Measurements from ENCODE around the gene SRC. TPM values are rescaled to one million over a fixed set of nuclear protein-coding genes. Genes with fewer than 3 reads are reported as not detected.

SRC gene
- total RNA-seq, 1 donor from 2014 or later, result 37.8 TPM

GRCh38 chr20:37425103-37425625 is 79.2 kb downstream of the SRC start:
- no peak for TF ChIP-seq CTCF (conservative IDR thresholded peaks at IDR 0.05; ENCODE audit: low read depth, low read length)
- H3K4me3 ChIP-seq (ENCODE audit: low read depth, low read length), result no peak overlapping the region
- no peak for DNase-seq (ENCODE audit: low read depth)

GRCh38 chr20:37426106-37426505 is 80.2 kb downstream of the SRC start:
- no peak for TF ChIP-seq CTCF (conservative IDR thresholded peaks at IDR 0.05; ENCODE audit: low read depth, low read length)
- no peak for DNase-seq (ENCODE audit: low read depth)
- no peak overlapping the region for H3K4me3 ChIP-seq (ENCODE audit: low read depth, low read length)

- TF ChIP-seq CTCF (conservative IDR thresholded peaks at IDR 0.05; ENCODE audit: low read depth, low read length), result no peak
- no peak overlapping the region for H3K4me3 ChIP-seq (ENCODE audit: low read depth, low read length)
- DNase-seq (ENCODE audit: low read depth), result no peak
Measured at GRCh38 chr20:37426978-37427377, 81.0 kb downstream of the SRC start.

- no peak overlapping the region for H3K4me3 ChIP-seq (ENCODE audit: low read depth, low read length)
- TF ChIP-seq CTCF (conservative IDR thresholded peaks at IDR 0.05; ENCODE audit: low read depth, low read length), result no peak
- no peak for DNase-seq (ENCODE audit: low read depth)
Measured at GRCh38 chr20:37430044-37430443, 84.1 kb downstream of the SRC start.

GRCh38 chr20:37430778-37431460 is 85.0 kb downstream of the SRC start:
- DNase-seq (ENCODE audit: low read depth), result no peak
- no peak overlapping the region for H3K4me3 ChIP-seq (ENCODE audit: low read depth, low read length)
- no peak for TF ChIP-seq CTCF (conservative IDR thresholded peaks at IDR 0.05; ENCODE audit: low read depth, low read length)

GRCh38 chr20:37431786-37432185 is 85.8 kb downstream of the SRC start:
- no peak overlapping the region for H3K4me3 ChIP-seq (ENCODE audit: low read depth, low read length)
- no peak for DNase-seq (ENCODE audit: low read depth)
- no peak for TF ChIP-seq CTCF (conservative IDR thresholded peaks at IDR 0.05; ENCODE audit: low read depth, low read length)

- no peak for TF ChIP-seq CTCF (conservative IDR thresholded peaks at IDR 0.05; ENCODE audit: low read depth, low read length)
- H3K4me3 ChIP-seq (ENCODE audit: low read depth, low read length), result no peak overlapping the region
- DNase-seq (ENCODE audit: low read depth), result no peak
Measured at GRCh38 chr20:37432606-37433005, 86.7 kb downstream of the SRC start.

Data from epithelial cell of proximal tubule (primary cell).